Keratinocyte (primary cell): ENCODE data around the gene TYSND1. TPM values are rescaled to one million over a fixed set of nuclear protein-coding genes. Genes with fewer than 3 reads are reported as not detected.

Source experiments
- DNase-seq: peaks from one replicate; pipeline ENCODE4 v3.0.0-alpha.2; 2011; ENCODE audit warnings: low read depth, missing footprints, low spot score
- FAIRE-seq: peaks from 2 replicates; lab custom pipeline; 2011; peaks lifted over from hg19 to GRCh38; lab: Jason Lieb, UNC
- H2AFZ ChIP-seq: 2 replicates; pipeline ENCODE4 v1.6.0; 2012; ENCODE audit warnings: low read length, control low read depth, inconsistent platforms; ENCODE audit not compliant: control insufficient read depth
- H3K27ac ChIP-seq: 2 replicates; pipeline ENCODE4 v1.5.1; 2011; ENCODE audit warnings: low read length; ENCODE audit not compliant: control insufficient read depth, insufficient read depth
- H3K27me3 ChIP-seq: 3 replicates; pipeline ENCODE4 v1.6.0; 2011; ENCODE audit warnings: low read length; ENCODE audit not compliant: control insufficient read depth, insufficient read depth; ENCODE audit errors: extremely low read depth
- H3K36me3 ChIP-seq, 2 experiments: 2 replicates in 1 of 2; 3 replicates in 1 of 2; pipeline ENCODE4 v1.5.1; 2011; ENCODE audit warnings: low read length in 2 of 2, mild to moderate bottlenecking in 1 of 2; ENCODE audit not compliant: control insufficient read depth in 2 of 2, insufficient read depth in 2 of 2; ENCODE audit errors: extremely low read depth in 1 of 2
- H3K4me1 ChIP-seq: 3 replicates; pipeline ENCODE4 v1.5.1; 2011; ENCODE audit warnings: low read length; ENCODE audit not compliant: control insufficient read depth, insufficient read depth; ENCODE audit errors: extremely low read depth
- H3K4me2 ChIP-seq: 3 replicates; pipeline ENCODE4 v1.6.0; 2011; ENCODE audit warnings: low read depth, low read length; ENCODE audit not compliant: control insufficient read depth, insufficient read depth; ENCODE audit errors: extremely low read depth
- H3K4me3 ChIP-seq, 3 experiments: fragments of 200-600 bp in 1 of 3; sonication (generic) in 1 of 3; 2 replicates in 2 of 3; 3 replicates in 1 of 3; pipeline ENCODE4 v1.5.1; 2011 to 2016; ENCODE audit warnings: low read length in 3 of 3, mild to moderate bottlenecking in 3 of 3, control low read depth in 2 of 3, inconsistent platforms in 1 of 3, low read depth in 1 of 3, mixed read lengths in 1 of 3, mixed run types in 1 of 3, moderate library complexity in 1 of 3; ENCODE audit not compliant: control insufficient read depth in 2 of 3, insufficient read depth in 2 of 3; ENCODE audit errors: extremely low read depth in 1 of 3
- H3K79me2 ChIP-seq: 2 replicates; pipeline ENCODE4 v1.6.0; 2012; ENCODE audit warnings: low read length; ENCODE audit not compliant: control insufficient read depth, insufficient read depth
- H3K9ac ChIP-seq: 3 replicates; pipeline ENCODE4 v1.6.0; 2011; ENCODE audit warnings: low read length; ENCODE audit not compliant: control insufficient read depth, insufficient read depth; ENCODE audit errors: extremely low read depth
- H3K9me1 ChIP-seq: 3 replicates; pipeline ENCODE4 v1.6.0; 2011; ENCODE audit warnings: low read length; ENCODE audit not compliant: control insufficient read depth, insufficient read depth; ENCODE audit errors: extremely low read depth
- H3K9me3 ChIP-seq: 2 replicates; pipeline ENCODE4 v1.5.1; 2012; ENCODE audit warnings: low read depth, low read length; ENCODE audit not compliant: control insufficient read depth
- H4K20me1 ChIP-seq: 3 replicates; pipeline ENCODE4 v1.6.0; 2011; ENCODE audit warnings: low read length; ENCODE audit not compliant: control insufficient read depth, insufficient read depth; ENCODE audit errors: extremely low read depth
- CTCF ChIP-seq, 3 experiments: IDR thresholded peaks in 1 of 3; conservative IDR thresholded peaks in 1 of 3; optimal IDR thresholded peaks in 1 of 3; 2 replicates in 2 of 3; 3 replicates in 1 of 3; pipeline versions ENCODE3 to v1.5.1; 2011; ENCODE audit warnings: low read length in 3 of 3, mild to moderate bottlenecking in 3 of 3, moderate library complexity in 2 of 3, control low read depth in 1 of 3, inconsistent platforms in 1 of 3; ENCODE audit not compliant: insufficient read depth in 2 of 3; ENCODE audit errors: extremely low read depth in 1 of 3
- EZH2 ChIP-seq: IDR thresholded peaks from one replicate; pipeline ENCODE4 v1.6.1; 2012; ENCODE audit warnings: inconsistent platforms, mild to moderate bottlenecking, low read length, moderate library complexity
- dilution Hi-C: fragments of 300-500 bp; cut with MboI; formaldehyde crosslinking; loops from one replicate; pipeline ENCODE4 v1.7.0; 2020; ENCODE audit warnings: low sequenced_read_pairs; ENCODE audit not compliant: extremely low pct_ligation_motif_present
- polyA plus RNA-seq, 5 experiments: library from polyadenylated mRNA; depleted of rRNA in 3 of 5; stranded (reverse) in 3 of 5; stranded (forward) in 1 of 5; unstranded in 1 of 5; fragments of >200 nt; gene quantifications; 1 replicate in 1 of 5; 2 replicates in 3 of 5; 3 replicates in 1 of 5; pipeline versions ENCODE4 v1.2.1 to v1.2.3, GENCODE V29; 2011 to 2012; ENCODE audit warnings: missing spikeins in 2 of 5, low read depth in 1 of 5, low replicate concordance in 1 of 5

TYSND1 gene
- polyA plus RNA-seq, 1 donor (not counting 4 experiments of a cell fraction or from before 2014, with no cell fraction given): 9.9 TPM

- no peak overlapping the region for H3K27ac ChIP-seq
- no peaks in the 10 kb centered on the region for H3K27me3 ChIP-seq
- no peak overlapping the region for H2AFZ ChIP-seq
- H3K9ac ChIP-seq: no peak overlapping the region
- no peak for FAIRE-seq
- H3K36me3 ChIP-seq: peaks cover 0 to 3% of the 10 kb centered on the region in 2 experiments
- no peak overlapping the region for H3K4me2 ChIP-seq
- no peaks in the 10 kb centered on the region for H4K20me1 ChIP-seq
- DNase-seq: no peak
- H3K9me3 ChIP-seq: no peaks in the 10 kb centered on the region
- TF ChIP-seq EZH2 (no peak), CTCF (optimal IDR thresholded peaks at IDR 0.05 in 1 of 3, IDR thresholded peaks at IDR 0.05 in 1 of 3, conservative IDR thresholded peaks at IDR 0.05 in 1 of 3; ENCODE audit: extremely low read depth in 1 of 3, insufficient read depth in 2 of 3, low read length in 3 of 3) (no peak)
- no peak overlapping the region for H3K4me3 ChIP-seq
- peaks cover 2% of the 10 kb centered on the region for H3K9me1 ChIP-seq
- dilution Hi-C loops: no loop called here
- H3K79me2 ChIP-seq: no peaks in the 10 kb centered on the region
- H3K4me1 ChIP-seq: no peaks in the 10 kb centered on the region
Measured at GRCh38 chr10:70118196-70118595, 28.3 kb downstream of the TYSND1 start.

GRCh38 chr10:70117646-70118045 is 28.9 kb downstream of the TYSND1 start:
- Histone ChIP-seq H3K27me3 (no peaks in the 10 kb centered on the region), H3K27ac (no peak overlapping the region), H4K20me1 (no peaks in the 10 kb centered on the region), H3K4me1 (no peaks in the 10 kb centered on the region), H3K4me3 (no peak overlapping the region), H3K9ac (no peak overlapping the region), H3K9me1 (peaks cover 2% of the 10 kb centered on the region), H3K4me2 (no peak overlapping the region), H3K9me3 (no peaks in the 10 kb centered on the region), H3K79me2 (no peaks in the 10 kb centered on the region), H3K36me3 (peaks cover 0 to 4% of the 10 kb centered on the region in 2 experiments), H2AFZ (no peak overlapping the region)
- no peak for TF ChIP-seq CTCF (optimal IDR thresholded peaks at IDR 0.05 in 1 of 3, IDR thresholded peaks at IDR 0.05 in 1 of 3, conservative IDR thresholded peaks at IDR 0.05 in 1 of 3; ENCODE audit: extremely low read depth in 1 of 3, insufficient read depth in 2 of 3, low read length in 3 of 3)
- no peak for TF ChIP-seq EZH2
- dilution Hi-C loops: no loop called here
- FAIRE-seq: no peak
- DNase-seq: no peak
